Bronchus fibroblast of lung (primary cell): ENCODE results near the gene BPIFB6. TPM values are rescaled to one million over a fixed set of nuclear protein-coding genes. Genes with fewer than 3 reads are reported as not detected.

Experiments used
- total RNA-seq: library from RNA; depleted of rRNA; stranded (reverse); fragments of >200 nt; gene quantifications from 2 replicates; pipeline ENCODE4 v1.2.3, GENCODE V29; 2015

Gene BPIFB6, protein sequence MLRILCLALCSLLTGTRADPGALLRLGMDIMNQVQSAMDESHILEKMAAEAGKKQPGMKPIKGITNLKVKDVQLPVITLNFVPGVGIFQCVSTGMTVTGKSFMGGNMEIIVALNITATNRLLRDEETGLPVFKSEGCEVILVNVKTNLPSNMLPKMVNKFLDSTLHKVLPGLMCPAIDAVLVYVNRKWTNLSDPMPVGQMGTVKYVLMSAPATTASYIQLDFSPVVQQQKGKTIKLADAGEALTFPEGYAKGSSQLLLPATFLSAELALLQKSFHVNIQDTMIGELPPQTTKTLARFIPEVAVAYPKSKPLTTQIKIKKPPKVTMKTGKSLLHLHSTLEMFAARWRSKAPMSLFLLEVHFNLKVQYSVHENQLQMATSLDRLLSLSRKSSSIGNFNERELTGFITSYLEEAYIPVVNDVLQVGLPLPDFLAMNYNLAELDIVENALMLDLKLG
- total RNA-seq, result not detected in 2 replicates

DNA sequence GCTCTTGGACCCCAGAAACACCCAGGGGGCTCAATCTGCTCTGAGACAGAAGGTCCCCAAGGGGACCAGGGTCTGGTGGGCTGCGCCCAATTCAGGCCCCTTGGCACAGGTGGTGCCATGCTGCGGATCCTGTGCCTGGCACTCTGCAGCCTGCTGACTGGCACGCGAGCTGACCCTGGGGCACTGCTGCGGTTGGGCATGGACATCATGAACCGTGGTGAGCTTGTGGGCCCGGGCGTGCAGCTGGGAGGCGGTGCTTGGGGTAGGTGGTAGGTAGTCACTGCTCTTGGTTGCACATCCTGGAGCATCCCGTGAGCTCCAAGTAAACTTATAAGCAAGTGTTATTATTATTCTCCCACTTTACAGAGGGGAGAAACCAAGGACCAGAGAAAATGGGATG lies at the start of gene BPIFB6:
BPIFB6 (plus strand) TSS at position 118 of the 400 bp plus-strand sequence; CDS start at position 118, 0 bp downstream.

DNA sequence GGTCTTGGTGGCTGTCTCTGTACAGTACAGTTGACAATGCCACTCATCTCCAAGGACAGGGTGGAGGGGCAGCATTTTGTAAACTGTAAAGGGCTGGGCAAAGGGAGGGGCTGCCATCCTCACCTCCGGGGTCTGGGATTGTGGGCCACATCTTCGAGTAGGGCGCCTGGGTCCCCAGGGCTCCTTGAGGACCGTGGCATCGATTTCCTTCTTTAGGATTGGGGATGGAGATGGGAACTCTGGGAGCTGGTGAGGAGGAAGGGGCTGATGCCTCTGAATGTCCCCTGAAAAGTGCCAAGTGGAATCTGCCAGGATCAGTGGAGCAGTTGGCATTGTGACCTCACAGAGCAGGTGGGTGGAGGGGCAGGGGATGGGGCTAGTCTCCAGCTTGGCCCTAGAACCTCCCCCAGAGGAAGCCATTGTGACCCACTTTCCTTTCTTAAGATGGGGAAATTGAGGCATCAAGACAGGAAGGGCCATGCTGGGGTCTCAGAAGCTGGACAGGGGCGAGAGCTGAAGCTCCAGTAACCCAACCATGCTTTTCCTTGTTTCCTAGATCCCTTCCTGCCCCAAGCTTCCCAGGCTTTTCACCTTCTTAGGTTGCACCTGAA lies 27.2 kb upstream of the BPIFB6 start, which contains the start of gene SUN5:
SUN5 (minus strand) TSS at position 293 of the 611 bp plus-strand sequence; CDS start at position 200, 93 bp downstream.

DNA sequence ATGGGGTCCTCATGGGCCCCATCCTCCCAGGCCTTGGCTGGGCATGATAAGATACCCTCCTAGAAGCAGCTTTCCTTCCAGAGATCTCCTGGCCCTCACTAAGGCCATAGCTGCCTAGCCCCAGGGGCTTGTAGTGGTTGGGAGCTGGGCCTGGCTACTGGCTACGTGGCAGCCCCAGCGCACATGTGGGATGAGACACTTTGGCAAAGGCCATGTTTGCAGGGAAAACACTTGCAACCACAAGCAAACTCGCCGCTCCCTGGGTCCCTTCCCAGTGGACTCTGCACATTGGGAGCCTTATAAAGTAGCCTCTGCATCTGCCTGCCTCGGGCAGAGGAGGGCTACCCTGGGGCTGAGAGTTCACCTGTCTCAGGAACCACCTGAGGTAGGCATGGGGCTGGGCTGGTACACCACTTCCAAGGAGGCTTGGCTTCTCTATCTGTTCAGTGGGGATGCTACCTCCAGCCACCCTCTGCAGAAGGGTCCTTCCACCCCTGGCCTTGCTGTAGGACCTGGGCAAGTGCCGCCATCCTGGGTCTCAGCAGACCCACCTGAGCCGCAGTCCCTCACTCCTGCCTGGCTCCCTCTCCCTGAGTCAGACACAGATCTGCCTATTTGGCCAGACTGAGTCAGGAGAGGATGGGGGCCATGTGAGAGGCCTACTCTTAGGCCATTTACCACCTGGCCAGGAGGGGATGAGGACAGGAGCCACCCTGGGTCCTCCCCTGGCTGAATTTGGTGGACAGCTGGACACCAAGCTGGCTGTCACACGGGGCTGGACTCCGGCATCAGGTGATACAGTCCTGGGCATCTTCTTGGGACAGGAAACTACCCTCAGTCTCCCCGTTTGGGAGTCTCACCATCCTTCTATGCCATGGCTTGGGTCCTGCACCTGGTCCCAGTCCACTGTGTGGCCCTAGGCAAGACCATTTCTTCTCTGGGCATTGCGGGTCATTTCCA lies 23.8 kb upstream of the BPIFB6 start, which contains the start of gene BPIFB2:
BPIFB2 (plus strand) TSS at position 329 of the 960 bp plus-strand sequence. CDS start 871 bp downstream, outside the sequence.

DNA sequence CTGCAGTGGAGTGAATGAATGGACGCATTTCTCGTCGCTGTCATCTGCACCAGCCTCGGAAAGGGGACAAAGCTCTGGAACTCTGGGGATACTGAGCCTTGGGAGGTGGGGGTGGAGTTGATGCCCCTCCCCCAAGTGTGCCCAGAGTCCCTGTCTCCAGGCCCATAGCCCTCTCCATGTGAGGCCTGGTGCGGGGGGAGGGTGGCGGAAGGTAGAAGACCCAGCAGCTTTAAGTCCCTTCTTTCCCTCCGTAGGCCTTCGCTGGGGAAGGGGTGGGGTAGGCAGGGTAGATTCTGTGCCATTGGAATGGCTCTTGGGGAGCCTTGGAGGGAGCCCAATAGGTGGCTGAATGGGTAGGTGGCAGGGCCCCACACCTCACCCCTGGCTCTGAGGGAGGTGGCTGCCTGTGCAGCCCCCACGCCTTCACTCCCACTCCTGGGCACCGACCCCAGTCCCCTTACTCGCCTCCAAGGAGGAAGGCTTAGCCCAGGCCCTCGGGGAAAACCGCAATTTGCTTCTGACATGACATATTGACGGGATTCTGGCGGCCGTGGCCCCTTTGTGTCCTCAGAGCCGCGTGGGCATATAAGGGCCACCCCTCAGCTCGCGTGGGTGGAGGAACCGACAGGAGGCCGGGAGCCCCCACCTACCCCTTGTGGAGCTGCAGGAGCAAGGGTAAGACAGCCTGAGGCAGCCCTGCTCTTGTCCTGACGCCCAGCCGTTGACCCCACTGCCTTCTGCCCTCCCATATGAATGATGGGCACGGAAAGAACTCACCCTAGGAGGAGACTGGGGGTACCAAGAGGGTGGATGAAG lies 22.1 kb downstream of the BPIFB6 start, which contains the start of gene BPIFB3:
BPIFB3 (plus strand) TSS at position 613 of the 816 bp plus-strand sequence. CDS start 1,533 bp downstream, outside the sequence.

DNA sequence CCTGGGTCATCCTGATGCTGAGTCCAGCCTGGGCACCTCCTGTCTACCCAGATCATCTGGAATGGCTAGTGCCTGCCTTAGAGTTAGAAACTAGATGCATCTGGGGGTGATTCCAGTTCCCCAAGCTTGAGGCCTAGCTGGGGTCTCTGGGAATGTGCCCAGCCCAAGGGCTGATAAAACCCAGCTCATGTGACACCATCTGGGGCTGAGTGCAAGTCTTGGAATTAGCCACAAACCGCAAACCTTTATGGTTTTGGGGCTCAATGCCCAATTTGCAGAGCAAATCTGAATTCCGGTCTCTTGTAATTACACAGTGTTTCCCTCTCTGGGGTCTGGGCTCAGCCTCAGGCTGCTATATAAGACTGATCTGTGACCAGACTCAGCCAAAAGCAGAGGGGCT lies 47.8 kb downstream of the BPIFB6 start, which contains the start of gene BPIFB4:
BPIFB4 (plus strand) TSS at position 385 of the 400 bp plus-strand sequence. CDS start 1,884 bp downstream, outside the sequence.

Other genes starting within 250 kb of the BPIFB6 start
- 78.0 and 83.2 TPM in 2 replicates for gene MAPRE1, start 211.7 kb upstream of the BPIFB6 start, total RNA-seq
- under 0.01 TPM in 1 of 2 replicates, not detected in the other for gene EFCAB8, start 172.7 kb upstream of the BPIFB6 start, total RNA-seq
- not detected in 2 replicates for gene SUN5, start 27.2 kb upstream of the BPIFB6 start, total RNA-seq
- gene BPIFB2, start 23.9 kb upstream of the BPIFB6 start, total RNA-seq, result not detected in 2 replicates
- not detected in 2 replicates for gene BPIFB3, start 22.3 kb downstream of the BPIFB6 start, total RNA-seq
- not detected in 2 replicates for gene BPIFB4, start 48.0 kb downstream of the BPIFB6 start, total RNA-seq
- not detected in 2 replicates for gene BPIFA2, start 136.5 kb downstream of the BPIFB6 start, total RNA-seq
- not detected in 2 replicates for gene BPIFA3, start 185.7 kb downstream of the BPIFB6 start, total RNA-seq
- gene BPIFA1, start 204.3 kb downstream of the BPIFB6 start, total RNA-seq, result not detected in 2 replicates